ENCODE measurements around the gene PDZD7. TPM values are rescaled to one million over a fixed set of nuclear protein-coding genes. Genes with fewer than 3 reads are reported as not detected.
A peak's percentile ranks its signal among the peaks of the same experiment; 100 is the strongest.

The PDZD7 gene
- total and polyA plus RNA-seq, 9 of the 15 experiments (the other 6 are each of a cell fraction or from before 2014, with no cell fraction given) = 0.04 to 0.24 (median 0.08) TPM; not detected in 3

DNA sequence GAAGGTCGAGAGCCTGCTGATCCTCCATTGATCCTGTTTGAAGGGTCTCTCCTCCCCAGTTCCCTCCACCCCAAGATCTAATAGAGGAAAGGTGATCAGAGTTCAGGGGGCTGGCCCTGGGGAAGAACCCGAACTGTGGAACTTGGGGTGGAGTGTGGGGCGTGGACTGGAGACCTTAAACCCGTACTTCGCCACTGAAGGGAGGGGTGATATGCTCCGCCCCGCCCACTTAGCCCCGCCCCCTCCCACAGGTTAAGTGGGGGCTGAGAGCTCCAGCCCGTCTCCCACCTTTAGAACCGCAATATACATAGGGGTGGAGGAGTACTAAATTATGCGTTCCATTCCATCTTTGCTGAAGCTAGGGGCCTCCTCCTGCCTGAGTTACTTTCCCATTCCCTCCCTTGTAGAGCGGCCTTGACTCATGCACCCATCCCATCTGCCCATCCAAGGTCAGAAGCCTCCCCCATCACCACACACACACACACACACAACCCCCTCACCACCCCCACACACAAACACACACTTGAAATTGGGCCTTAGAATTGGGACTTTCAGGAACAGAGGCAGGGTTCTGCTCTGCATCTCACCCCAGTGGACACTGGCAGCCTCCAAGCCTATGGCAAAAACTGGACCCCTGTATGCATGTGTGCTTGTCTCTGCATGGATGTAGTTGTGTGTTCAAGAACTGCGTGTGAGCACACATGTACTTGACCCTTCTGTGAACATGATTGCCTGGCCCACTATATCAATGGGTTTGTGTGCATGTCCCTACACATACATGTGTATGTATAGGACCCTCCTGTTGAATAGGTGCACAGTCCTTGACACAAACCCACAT lies 60.6 kb downstream of the PDZD7 start:
- TF ChIP-seq, protein P1, sequence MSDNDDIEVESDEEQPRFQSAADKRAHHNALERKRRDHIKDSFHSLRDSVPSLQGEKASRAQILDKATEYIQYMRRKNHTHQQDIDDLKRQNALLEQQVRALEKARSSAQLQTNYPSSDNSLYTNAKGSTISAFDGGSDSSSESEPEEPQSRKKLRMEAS (CRISPR knock-in tag; IDR thresholded peaks at IDR 0.05) = peak; percentile 8; the same call in 1 of the 2 replicates
- TF ChIP-seq, protein P2, sequence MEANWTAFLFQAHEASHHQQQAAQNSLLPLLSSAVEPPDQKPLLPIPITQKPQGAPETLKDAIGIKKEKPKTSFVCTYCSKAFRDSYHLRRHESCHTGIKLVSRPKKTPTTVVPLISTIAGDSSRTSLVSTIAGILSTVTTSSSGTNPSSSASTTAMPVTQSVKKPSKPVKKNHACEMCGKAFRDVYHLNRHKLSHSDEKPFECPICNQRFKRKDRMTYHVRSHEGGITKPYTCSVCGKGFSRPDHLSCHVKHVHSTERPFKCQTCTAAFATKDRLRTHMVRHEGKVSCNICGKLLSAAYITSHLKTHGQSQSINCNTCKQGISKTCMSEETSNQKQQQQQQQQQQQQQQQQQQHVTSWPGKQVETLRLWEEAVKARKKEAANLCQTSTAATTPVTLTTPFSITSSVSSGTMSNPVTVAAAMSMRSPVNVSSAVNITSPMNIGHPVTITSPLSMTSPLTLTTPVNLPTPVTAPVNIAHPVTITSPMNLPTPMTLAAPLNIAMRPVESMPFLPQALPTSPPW (CRISPR knock-in tag; IDR thresholded peaks at IDR 0.05) = peak; percentile 40; the same call in 1 of the 2 replicates
- TF ChIP-seq, protein P3, sequence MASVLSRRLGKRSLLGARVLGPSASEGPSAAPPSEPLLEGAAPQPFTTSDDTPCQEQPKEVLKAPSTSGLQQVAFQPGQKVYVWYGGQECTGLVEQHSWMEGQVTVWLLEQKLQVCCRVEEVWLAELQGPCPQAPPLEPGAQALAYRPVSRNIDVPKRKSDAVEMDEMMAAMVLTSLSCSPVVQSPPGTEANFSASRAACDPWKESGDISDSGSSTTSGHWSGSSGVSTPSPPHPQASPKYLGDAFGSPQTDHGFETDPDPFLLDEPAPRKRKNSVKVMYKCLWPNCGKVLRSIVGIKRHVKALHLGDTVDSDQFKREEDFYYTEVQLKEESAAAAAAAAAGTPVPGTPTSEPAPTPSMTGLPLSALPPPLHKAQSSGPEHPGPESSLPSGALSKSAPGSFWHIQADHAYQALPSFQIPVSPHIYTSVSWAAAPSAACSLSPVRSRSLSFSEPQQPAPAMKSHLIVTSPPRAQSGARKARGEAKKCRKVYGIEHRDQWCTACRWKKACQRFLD (CRISPR knock-in tag; IDR thresholded peaks at IDR 0.05) = no peak
- peak; percentile 39 for TF ChIP-seq EGR1 (conservative IDR thresholded peaks at IDR 0.05)
- Histone ChIP-seq H3K9ac (ENCODE audit: insufficient read depth in 1 of 2, low read depth in 2 of 2, low read length in 2 of 2) (peak overlapping the region; percentile 57 to 89; a peak in 3 of 4 replicates), H3K9me3 (replicated peaks; ENCODE audit: control insufficient read depth, insufficient read depth, low read depth, low read length) (no peaks in the 10 kb centered on the region), H3K27me3 (ENCODE audit: control insufficient read depth in 2 of 2, insufficient read depth in 2 of 2, low read length in 2 of 2) (no peaks in the 10 kb centered on the region), H3K36me3 (ENCODE audit: control insufficient read depth, insufficient read depth, low read length) (peaks cover 3% of the 10 kb centered on the region; the same call in 1 of the 3 replicates), H3K4me2 (ENCODE audit: insufficient read depth, low read length) (peak overlapping the region; percentile 87), H2AFZ (ENCODE audit: low read depth, low read length) (peak overlapping the region; percentile 91), H3K27ac (ENCODE audit: extremely low read depth, low read depth, low read length) (no peak overlapping the region), H3K9me1 (ENCODE audit: control insufficient read depth, insufficient read depth, low read length) (no peaks in the 10 kb centered on the region), H4K20me1 (replicated peaks; ENCODE audit: control insufficient read depth, insufficient read depth, low read length) (no peaks in the 10 kb centered on the region), H3K4me1 (replicated peaks in 1 of 2; ENCODE audit: control insufficient read depth in 2 of 2, insufficient read depth in 2 of 2, low read length in 2 of 2) (peaks cover 12 to 14% of the 10 kb centered on the region in 2 experiments), H3K79me2 (ENCODE audit: control insufficient read depth, insufficient read depth, low read length) (no peaks in the 10 kb centered on the region), H3K4me3 (peak overlapping the region; percentile 52)
- peak; percentile 76 for ATAC-seq
- intact Hi-C loops (cut with micrococcal nuclease) = no loop called here
- in situ Hi-C loops (cut with MboI) = no loop called here
- FAIRE-seq = no peak
- CTCF ChIA-PET (ENCODE audit: low intra/inter-chr PET ratio) = no interaction called here
- WGBS (ENCODE audit: insufficient coverage, low coverage, missing lambda C conversion rate) = 19% methylated on average over 6 of the region's 13 CpGs
- POLR2A ChIA-PET = interaction anchor here (1.1 kb wide), 1 partner anchor 12 kb away, joined by 4 read pairs; no protein-coding TSS in a partner anchor
- BruUV-seq (replicated peaks) = TSS peak; percentile 28
- peak; percentile 67 to 77 (median 76) for DNase-seq (ENCODE audit: extremely low read depth in 1 of 4, low spot score in 3 of 4)
